Astrocyte (in vitro differentiated cells and primary cell): ENCODE results near the gene SLC27A2. TPM values are rescaled to one million over a fixed set of nuclear protein-coding genes. Genes with fewer than 3 reads are reported as not detected.

Experiments
- DNase-seq: peaks from one replicate; pipeline ENCODE4 v3.0.0-alpha.2; 2010; ENCODE audit warnings: low read depth
- FAIRE-seq: peaks from 2 replicates; lab custom pipeline; 2011; peaks lifted over from hg19 to GRCh38; lab: Jason Lieb, UNC
- H2AFZ ChIP-seq: 2 replicates; pipeline ENCODE4 v1.6.0; 2012; ENCODE audit warnings: low read depth, low read length, inconsistent platforms
- H3K27ac ChIP-seq: 2 replicates; pipeline ENCODE4 v1.5.1; 2011; ENCODE audit warnings: low read depth, low read length, inconsistent platforms
- H3K27me3 ChIP-seq: 2 replicates; pipeline ENCODE4 v1.6.0; 2011; ENCODE audit warnings: low read length, inconsistent platforms; ENCODE audit not compliant: insufficient read depth
- H3K36me3 ChIP-seq: 2 replicates; pipeline ENCODE4 v1.5.1; 2011; ENCODE audit warnings: low read length, inconsistent platforms; ENCODE audit not compliant: insufficient read depth
- H3K4me1 ChIP-seq: 2 replicates; pipeline ENCODE4 v1.5.1; 2011; ENCODE audit warnings: low read length, inconsistent platforms; ENCODE audit not compliant: insufficient read depth
- H3K4me2 ChIP-seq: 2 replicates; pipeline ENCODE4 v1.6.0; 2012; ENCODE audit warnings: low read length, inconsistent platforms
- H3K4me3 ChIP-seq: 2 replicates; pipeline ENCODE4 v1.5.1; 2011; ENCODE audit warnings: low read depth, mild to moderate bottlenecking, low read length, inconsistent platforms; ENCODE audit not compliant: insufficient read depth
- H3K79me2 ChIP-seq: 2 replicates; pipeline ENCODE4 v1.6.0; 2012; ENCODE audit warnings: mild to moderate bottlenecking, low read length, inconsistent platforms; ENCODE audit not compliant: insufficient read depth
- H3K9ac ChIP-seq: 2 replicates; pipeline ENCODE4 v1.6.0; 2012; ENCODE audit warnings: mild to moderate bottlenecking, low read length, inconsistent platforms
- H3K9me3 ChIP-seq: 2 replicates; pipeline ENCODE4 v1.5.1; 2012; ENCODE audit warnings: low read depth, mild to moderate bottlenecking, low read length, inconsistent platforms; ENCODE audit not compliant: insufficient read depth
- H4K20me1 ChIP-seq: 2 replicates; pipeline ENCODE4 v1.6.0; 2012; ENCODE audit warnings: low read length, inconsistent platforms; ENCODE audit not compliant: insufficient read depth
- H3K27ac Mint-ChIP-seq: one replicate; pipeline ENCODE4 v1.8.0; 2021; ENCODE audit warnings: mild to moderate bottlenecking, mixed read lengths; ENCODE audit not compliant: unreplicated experiment
- H3K27me3 Mint-ChIP-seq: one replicate; pipeline ENCODE4 v1.8.0; 2021; ENCODE audit warnings: low read depth, mixed read lengths; ENCODE audit not compliant: unreplicated experiment
- H3K36me3 Mint-ChIP-seq: one replicate; pipeline ENCODE4 v1.8.0; 2021; ENCODE audit warnings: low read depth, mixed read lengths; ENCODE audit not compliant: unreplicated experiment
- H3K4me1 Mint-ChIP-seq: one replicate; pipeline ENCODE4 v1.8.0; 2021; ENCODE audit warnings: low read depth, mixed read lengths; ENCODE audit not compliant: unreplicated experiment
- H3K4me3 Mint-ChIP-seq: one replicate; pipeline ENCODE4 v1.8.0; 2021; ENCODE audit warnings: mild to moderate bottlenecking, moderate library complexity, mixed read lengths; ENCODE audit not compliant: unreplicated experiment
- H3K9me3 Mint-ChIP-seq: one replicate; pipeline ENCODE4 v1.8.0; 2021; ENCODE audit warnings: mild to moderate bottlenecking, mixed read lengths; ENCODE audit not compliant: unreplicated experiment
- EZH2 ChIP-seq: IDR thresholded peaks from 2 replicates; pipeline ENCODE4 v1.6.1; 2012; ENCODE audit warnings: mild to moderate bottlenecking, low read length, inconsistent platforms; ENCODE audit not compliant: insufficient read depth
- total RNA-seq: library from RNA; stranded (reverse); gene quantifications from 2 replicates; pipeline ENCODE4 v1.2.1, GENCODE V29; 2021
- TF ChIP-seq, protein P1 (sequence below): IDR thresholded peaks from 2 replicates; pipeline ENCODE4 v1.5.1; 2011; ENCODE audit warnings: low read depth, mild to moderate bottlenecking, inconsistent platforms, low read length, moderate library complexity; ENCODE audit not compliant: insufficient read depth

The SLC27A2 gene
- total RNA-seq, 1 donor from 2014 or later: 0.82 TPM

DNA sequence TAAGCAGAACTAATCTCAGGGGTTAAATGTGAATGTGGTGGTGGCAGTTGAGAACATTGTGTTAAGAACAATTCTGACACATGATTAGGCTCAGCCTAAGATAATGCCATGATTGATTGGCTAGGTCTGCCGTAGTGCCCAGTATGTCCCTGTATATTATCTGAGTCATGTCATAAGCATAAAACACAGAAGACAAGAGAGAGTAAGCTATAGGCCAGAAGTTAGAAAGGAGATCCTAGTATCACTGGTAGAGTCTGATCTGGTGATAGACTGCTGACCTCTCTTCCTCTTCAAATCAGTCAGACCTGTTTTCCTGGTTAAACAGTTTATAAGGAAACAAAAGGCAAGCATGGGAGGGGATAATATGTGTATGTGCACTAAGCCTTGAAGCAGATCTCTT is 32.9 kb upstream of the SLC27A2 start:
- no peaks in the 10 kb centered on the region for H3K9me3 Mint-ChIP-seq
- Histone ChIP-seq H3K4me3 (no peak overlapping the region), H3K4me2 (no peak overlapping the region), H3K27me3 (no peaks in the 10 kb centered on the region), H3K79me2 (no peaks in the 10 kb centered on the region), H2AFZ (no peak overlapping the region), H3K9me3 (no peaks in the 10 kb centered on the region), H3K4me1 (no peaks in the 10 kb centered on the region), H3K27ac (no peak overlapping the region), H4K20me1 (no peaks in the 10 kb centered on the region), H3K36me3 (no peaks in the 10 kb centered on the region), H3K9ac (no peak overlapping the region)
- TF ChIP-seq, protein P1, sequence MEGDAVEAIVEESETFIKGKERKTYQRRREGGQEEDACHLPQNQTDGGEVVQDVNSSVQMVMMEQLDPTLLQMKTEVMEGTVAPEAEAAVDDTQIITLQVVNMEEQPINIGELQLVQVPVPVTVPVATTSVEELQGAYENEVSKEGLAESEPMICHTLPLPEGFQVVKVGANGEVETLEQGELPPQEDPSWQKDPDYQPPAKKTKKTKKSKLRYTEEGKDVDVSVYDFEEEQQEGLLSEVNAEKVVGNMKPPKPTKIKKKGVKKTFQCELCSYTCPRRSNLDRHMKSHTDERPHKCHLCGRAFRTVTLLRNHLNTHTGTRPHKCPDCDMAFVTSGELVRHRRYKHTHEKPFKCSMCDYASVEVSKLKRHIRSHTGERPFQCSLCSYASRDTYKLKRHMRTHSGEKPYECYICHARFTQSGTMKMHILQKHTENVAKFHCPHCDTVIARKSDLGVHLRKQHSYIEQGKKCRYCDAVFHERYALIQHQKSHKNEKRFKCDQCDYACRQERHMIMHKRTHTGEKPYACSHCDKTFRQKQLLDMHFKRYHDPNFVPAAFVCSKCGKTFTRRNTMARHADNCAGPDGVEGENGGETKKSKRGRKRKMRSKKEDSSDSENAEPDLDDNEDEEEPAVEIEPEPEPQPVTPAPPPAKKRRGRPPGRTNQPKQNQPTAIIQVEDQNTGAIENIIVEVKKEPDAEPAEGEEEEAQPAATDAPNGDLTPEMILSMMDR: no peak
- no peak for TF ChIP-seq EZH2
- H3K27me3 Mint-ChIP-seq: no peaks in the 10 kb centered on the region
- no peak for DNase-seq
- H3K4me3 Mint-ChIP-seq: no peak overlapping the region
- H3K4me1 Mint-ChIP-seq: no peaks in the 10 kb centered on the region
- H3K36me3 Mint-ChIP-seq: no peaks in the 10 kb centered on the region
- FAIRE-seq: no peak
- no peak overlapping the region for H3K27ac Mint-ChIP-seq

GRCh38 chr15:50150349-50150748 is 31.6 kb upstream of the SLC27A2 start:
- Mint-ChIP-seq H3K27ac (no peak overlapping the region), H3K4me1 (no peaks in the 10 kb centered on the region), H3K4me3 (no peak overlapping the region), H3K9me3 (no peaks in the 10 kb centered on the region), H3K36me3 (no peaks in the 10 kb centered on the region), H3K27me3 (no peaks in the 10 kb centered on the region)
- Histone ChIP-seq H3K27me3 (no peaks in the 10 kb centered on the region), H3K9me3 (no peaks in the 10 kb centered on the region), H3K4me3 (no peak overlapping the region), H2AFZ (no peak overlapping the region), H3K79me2 (no peaks in the 10 kb centered on the region), H3K4me2 (no peak overlapping the region), H3K27ac (no peak overlapping the region), H3K9ac (no peak overlapping the region), H4K20me1 (no peaks in the 10 kb centered on the region), H3K36me3 (no peaks in the 10 kb centered on the region), H3K4me1 (no peaks in the 10 kb centered on the region)
- DNase-seq (no peak), FAIRE-seq (no peak)
- TF ChIP-seq EZH2: no peak
- TF ChIP-seq, protein P1: no peak

DNA sequence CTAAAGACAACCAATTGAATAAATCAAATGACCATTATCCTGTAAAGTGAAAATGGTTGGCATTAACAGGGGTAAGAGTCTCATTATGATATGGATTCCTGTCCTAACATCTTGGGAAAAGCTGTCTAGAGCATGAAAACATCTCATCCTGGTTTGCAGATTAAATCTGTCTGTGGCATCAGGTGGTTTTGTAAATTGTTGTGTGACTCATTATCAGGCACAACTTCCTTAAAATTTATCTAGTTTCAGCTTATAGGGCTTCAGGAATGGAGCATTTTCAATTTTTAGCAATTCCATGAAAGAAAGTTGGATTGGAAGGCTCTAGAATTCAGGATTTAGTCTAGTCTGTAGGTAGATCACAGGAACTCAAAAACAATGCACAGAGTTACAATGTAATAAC is 31.1 kb upstream of the SLC27A2 start:
- Histone ChIP-seq H3K27me3 (no peaks in the 10 kb centered on the region), H3K4me2 (no peak overlapping the region), H3K4me3 (no peak overlapping the region), H2AFZ (no peak overlapping the region), H3K9ac (no peak overlapping the region), H3K9me3 (no peaks in the 10 kb centered on the region), H3K79me2 (no peaks in the 10 kb centered on the region), H4K20me1 (no peaks in the 10 kb centered on the region), H3K27ac (no peak overlapping the region), H3K36me3 (no peaks in the 10 kb centered on the region), H3K4me1 (no peaks in the 10 kb centered on the region)
- H3K4me3 Mint-ChIP-seq: no peak overlapping the region
- no peaks in the 10 kb centered on the region for H3K27me3 Mint-ChIP-seq
- H3K27ac Mint-ChIP-seq: no peak overlapping the region
- no peaks in the 10 kb centered on the region for H3K9me3 Mint-ChIP-seq
- DNase-seq (no peak), FAIRE-seq (no peak)
- H3K36me3 Mint-ChIP-seq: no peaks in the 10 kb centered on the region
- H3K4me1 Mint-ChIP-seq: no peaks in the 10 kb centered on the region
- no peak for TF ChIP-seq EZH2
- TF ChIP-seq, protein P1: no peak
